Measurements from ENCODE around the gene ANKRD62.

DNA sequence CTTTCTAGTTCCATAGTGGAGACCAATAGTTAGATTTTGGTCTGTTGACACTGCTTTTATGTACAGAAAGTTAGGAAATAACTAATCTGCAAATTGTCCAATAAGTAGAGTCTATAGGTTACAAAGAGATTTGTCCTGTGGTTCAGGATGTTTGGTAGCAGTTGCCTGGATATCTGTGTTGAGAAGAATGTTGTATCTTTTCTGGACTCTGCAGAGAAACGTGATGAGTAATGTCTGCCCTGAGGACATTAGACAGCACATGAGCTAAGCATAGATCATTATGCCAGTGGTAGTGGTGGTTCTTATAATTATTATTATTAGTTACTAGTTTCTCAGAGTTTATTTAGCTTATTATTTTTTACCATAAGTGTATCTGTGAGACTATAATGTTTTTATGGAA is 65.8 kb downstream of the ANKRD62 start:
- TF ChIP-seq CTCF (conservative IDR thresholded peaks at IDR 0.05; ENCODE audit: low read depth, low read length) (no peak), EZH2 (IDR thresholded peaks at IDR 0.05; ENCODE audit: borderline replicate concordance, low read depth, low read length, poor library complexity, severe bottlenecking) (no peak)
